H9 (cell line): ENCODE measurements around the gene CHMP4A. TPM values are rescaled to one million over a fixed set of nuclear protein-coding genes. Genes with fewer than 3 reads are reported as not detected.

Experiments used
- DNase-seq: peaks from one replicate; pipeline ENCODE4 v3.0.0-alpha.2; 2017
- H2AFZ ChIP-seq: one replicate; pipeline ENCODE4 v1.6.1; 2013; ENCODE audit warnings: mild to moderate bottlenecking, low read length, control low read depth, moderate library complexity
- H2AK5ac ChIP-seq: 2 replicates; pipeline ENCODE4 v1.6.1; 2013; ENCODE audit warnings: low read length, control low read depth, mixed read lengths; ENCODE audit not compliant: insufficient read length
- H2BK120ac ChIP-seq: one replicate; pipeline ENCODE4 v1.6.1; 2013; ENCODE audit warnings: low read depth, mild to moderate bottlenecking, low read length, control low read depth, inconsistent platforms; ENCODE audit not compliant: poor library complexity, severe bottlenecking
- H2BK12ac ChIP-seq: 2 replicates; pipeline ENCODE4 v1.6.1; 2013; ENCODE audit warnings: low read length, control low read depth, mixed read lengths, low read depth; ENCODE audit not compliant: insufficient read length
- H2BK15ac ChIP-seq: 2 replicates; pipeline ENCODE4 v1.6.1; 2013; ENCODE audit warnings: low read depth, low read length, control low read depth
- H2BK20ac ChIP-seq: one replicate; pipeline ENCODE4 v1.6.1; 2013; ENCODE audit warnings: low read depth, mild to moderate bottlenecking, low read length, control low read depth, inconsistent platforms; ENCODE audit not compliant: poor library complexity, severe bottlenecking
- H2BK5ac ChIP-seq: 2 replicates; pipeline ENCODE4 v1.6.1; 2013; ENCODE audit warnings: low read length, control low read depth, mixed read lengths; ENCODE audit not compliant: insufficient read length
- H3K14ac ChIP-seq: 2 replicates; pipeline ENCODE4 v1.6.1; 2013; ENCODE audit warnings: low read length, control low read depth; ENCODE audit not compliant: insufficient read depth
- H3K18ac ChIP-seq: 2 replicates; pipeline ENCODE4 v1.6.1; 2013; ENCODE audit warnings: low read depth, mild to moderate bottlenecking, mixed read lengths, low read length, control low read depth; ENCODE audit not compliant: insufficient read length
- H3K23ac ChIP-seq: 2 replicates; pipeline ENCODE4 v1.6.1; 2013; ENCODE audit warnings: low read length, control low read depth, mixed read lengths, low read depth; ENCODE audit not compliant: insufficient read length
- H3K23me2 ChIP-seq: 2 replicates; pipeline ENCODE4 v1.6.1; 2013; ENCODE audit warnings: low read depth, mild to moderate bottlenecking, mixed read lengths, low read length, control low read depth; ENCODE audit not compliant: insufficient read length, poor library complexity, severe bottlenecking
- H3K27ac ChIP-seq: 2 replicates; pipeline ENCODE4 v1.5.1; 2013; ENCODE audit warnings: low read length, control low read depth, mixed read lengths, low read depth; ENCODE audit not compliant: insufficient read length
- H3K27me3 ChIP-seq: 2 replicates; pipeline ENCODE4 v1.6.1; 2013; ENCODE audit warnings: low read length, control low read depth, inconsistent platforms; ENCODE audit not compliant: insufficient read depth
- H3K4ac ChIP-seq: 2 replicates; pipeline ENCODE4 v1.6.1; 2013; ENCODE audit warnings: low read depth, mild to moderate bottlenecking, control low read depth, inconsistent platforms, low read length, moderate library complexity
- H3K4me1 ChIP-seq: 2 replicates; pipeline ENCODE4 v1.6.1; 2013; ENCODE audit warnings: low read length, control low read depth, inconsistent platforms; ENCODE audit not compliant: insufficient read depth
- H3K4me2 ChIP-seq: 2 replicates; pipeline ENCODE4 v1.6.1; 2013; ENCODE audit warnings: low read length, control low read depth, mixed read lengths; ENCODE audit not compliant: insufficient read length, insufficient read depth
- H3K56ac ChIP-seq: 2 replicates; pipeline ENCODE4 v1.6.1; 2013; ENCODE audit warnings: low read depth, mild to moderate bottlenecking, mixed read lengths, low read length, control low read depth; ENCODE audit not compliant: insufficient read length
- H3K79me1 ChIP-seq: 2 replicates; pipeline ENCODE4 v1.6.1; 2013; ENCODE audit warnings: low read depth, mild to moderate bottlenecking, moderate library complexity, low read length, control low read depth, inconsistent platforms; ENCODE audit not compliant: insufficient read depth, poor library complexity, severe bottlenecking
- H3K79me2 ChIP-seq: 2 replicates; pipeline ENCODE4 v1.6.1; 2013; ENCODE audit warnings: low read length, control low read depth, inconsistent platforms; ENCODE audit not compliant: insufficient read depth
- H3K9ac ChIP-seq: 2 replicates; pipeline ENCODE4 v1.6.1; 2013; ENCODE audit warnings: low read length, control low read depth, mixed read lengths; ENCODE audit not compliant: insufficient read length; ENCODE audit errors: extremely low read depth
- H3K9me3 ChIP-seq: one replicate; pipeline ENCODE4 v1.6.1; 2013; ENCODE audit warnings: low read depth, low read length, inconsistent platforms; ENCODE audit not compliant: control insufficient read depth
- H3T11ph ChIP-seq: one replicate; pipeline ENCODE4 v1.6.1; 2013; ENCODE audit warnings: mild to moderate bottlenecking, low read length, control low read depth, inconsistent platforms
- H4K20me1 ChIP-seq: one replicate; pipeline ENCODE4 v1.6.1; 2013; ENCODE audit not compliant: control insufficient read depth, insufficient read length, insufficient read depth
- H4K5ac ChIP-seq: 2 replicates; pipeline ENCODE4 v1.6.1; 2013; ENCODE audit warnings: low read depth, mild to moderate bottlenecking, mixed read lengths, low read length, control low read depth; ENCODE audit not compliant: insufficient read length
- H4K8ac ChIP-seq: replicated peaks from 2 replicates; pipeline ENCODE4 v1.6.1; 2013; ENCODE audit warnings: low read length, control low read depth, mixed read lengths, low read depth; ENCODE audit not compliant: insufficient read length
- H4K91ac ChIP-seq: 2 replicates; pipeline ENCODE4 v1.6.1; 2013; ENCODE audit warnings: low read depth, mild to moderate bottlenecking, moderate library complexity, mixed read lengths, low read length, control low read depth; ENCODE audit not compliant: insufficient read length
- H3K27ac Mint-ChIP-seq, 3 experiments: 2 replicates in 2 of 3; 3 replicates in 1 of 3; pipeline ENCODE4 v1.8.0; 2020 to 2021; ENCODE audit warnings: mixed read lengths in 3 of 3, mild to moderate bottlenecking in 1 of 3, moderate library complexity in 1 of 3
- H3K27me3 Mint-ChIP-seq: 2 replicates; pipeline ENCODE4 v1.8.0; 2021; ENCODE audit warnings: low read depth, mild to moderate bottlenecking, moderate library complexity, mixed read lengths
- H3K36me3 Mint-ChIP-seq, 3 experiments: 2 replicates in 2 of 3; 3 replicates in 1 of 3; pipeline ENCODE4 v1.8.0; 2020 to 2021; ENCODE audit warnings: low read depth in 3 of 3, mixed read lengths in 3 of 3; ENCODE audit not compliant: insufficient read depth in 1 of 3
- H3K4me1 Mint-ChIP-seq, 2 experiments: 2 replicates each; pipeline ENCODE4 v1.8.0; 2020; ENCODE audit warnings: mixed read lengths in 2 of 2
- H3K4me3 Mint-ChIP-seq, 2 experiments: 2 replicates in 1 of 2; 3 replicates in 1 of 2; pipeline ENCODE4 v1.8.0; 2020 to 2021; ENCODE audit warnings: mild to moderate bottlenecking in 2 of 2, mixed read lengths in 2 of 2, moderate library complexity in 1 of 2
- H3K9me3 Mint-ChIP-seq, 2 experiments: 2 replicates in 1 of 2; 3 replicates in 1 of 2; pipeline ENCODE4 v1.8.0; 2020; ENCODE audit warnings: mild to moderate bottlenecking in 2 of 2, mixed read lengths in 2 of 2, moderate library complexity in 1 of 2
- WGBS: extraction: QIAGEN DNeasy Blood & Tissue Kit; methylation state at CpG from one replicate; pipeline ENCODE4 v1.1.7; 2013; ENCODE audit warnings: missing lambda C conversion rate, low lambda C conversion rate, mixed read lengths; ENCODE audit not compliant: insufficient read length; ENCODE audit errors: extremely low coverage; 5-methylcytosine and 5-hydroxymethylcytosine counted together
- total RNA-seq: library from RNA; stranded (reverse); gene quantifications from 2 replicates; pipeline ENCODE4 v1.2.1, GENCODE V29; 2021
- TF ChIP-seq, protein P1 (sequence below): fragments of 200-600 bp; sonication (generic); conservative IDR thresholded peaks from 3 replicates; pipeline ENCODE4 v1.8.0; 2021; ENCODE audit warnings: antibody characterized with exemption, mild to moderate bottlenecking

CHMP4A gene
- total RNA-seq, 1 experiment from 2014 or later: 46.2 TPM

DNA sequence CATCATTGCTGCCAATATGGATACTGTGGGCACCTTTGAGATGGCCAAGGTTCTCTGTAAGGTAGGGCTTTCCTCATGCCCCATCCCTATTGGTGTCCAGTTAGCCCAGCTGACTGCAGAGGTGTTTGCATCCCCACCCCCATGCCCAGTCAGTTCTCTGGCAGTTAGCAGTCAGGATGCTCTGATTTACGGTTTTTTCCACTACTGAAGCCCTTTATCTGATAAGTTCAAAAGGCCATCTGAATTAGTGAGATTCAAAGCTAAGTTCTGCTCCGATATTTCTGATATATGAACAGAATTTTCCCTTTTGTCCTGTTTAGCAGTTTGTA lies 20.2 kb upstream of the CHMP4A start:
- Histone ChIP-seq H3K14ac (no peak overlapping the region), H2BK20ac (no peak overlapping the region), H3K4me1 (0 out of 2 replicates have a peak, but pooled peaks cover 6% of the 10 kb centered on the region), H3K27ac (no peak overlapping the region), H3K4me2 (peak overlapping the region; percentile 99), H3K23me2 (peaks cover 15% of the 10 kb centered on the region), H2BK12ac (no peak overlapping the region), H3K79me2 (peaks cover 3% of the 10 kb centered on the region; the same call in 1 of the 2 replicates), H2AK5ac (no peak overlapping the region), H3K18ac (no peak overlapping the region), H2BK5ac (no peak overlapping the region), H2BK120ac (no peak overlapping the region), H4K91ac (no peak overlapping the region), H3K56ac (no peak overlapping the region), H2AFZ (no peak overlapping the region), H3K79me1 (peaks cover 8% of the 10 kb centered on the region), H4K8ac (no peak overlapping the region), H2BK15ac (no peak overlapping the region), H4K5ac (no peak overlapping the region), H3K27me3 (no peaks in the 10 kb centered on the region), H3K23ac (no peak overlapping the region), H3K9me3 (no peaks in the 10 kb centered on the region), H3T11ph (no peak overlapping the region), H3K4ac (no peak overlapping the region), H4K20me1 (no peaks in the 10 kb centered on the region), H3K9ac (peak overlapping the region; percentile 89)
- Mint-ChIP-seq H3K4me3 (peak overlapping the region; percentile 98 to 99), H3K9me3 (no peaks in the 10 kb centered on the region), H3K27me3 (no peaks in the 10 kb centered on the region), H3K36me3 (peaks cover 26 to 48% (median 45%) of the 10 kb centered on the region in 3 experiments; a peak in 6 of 7 replicates), H3K4me1 (peaks cover 8 to 22% of the 10 kb centered on the region in 2 experiments), H3K27ac (peak overlapping the region in 1 of 3 experiments; percentile 99; a peak in 1 of 7 replicates)
- DNase-seq: no peak
- TF ChIP-seq, protein P1, sequence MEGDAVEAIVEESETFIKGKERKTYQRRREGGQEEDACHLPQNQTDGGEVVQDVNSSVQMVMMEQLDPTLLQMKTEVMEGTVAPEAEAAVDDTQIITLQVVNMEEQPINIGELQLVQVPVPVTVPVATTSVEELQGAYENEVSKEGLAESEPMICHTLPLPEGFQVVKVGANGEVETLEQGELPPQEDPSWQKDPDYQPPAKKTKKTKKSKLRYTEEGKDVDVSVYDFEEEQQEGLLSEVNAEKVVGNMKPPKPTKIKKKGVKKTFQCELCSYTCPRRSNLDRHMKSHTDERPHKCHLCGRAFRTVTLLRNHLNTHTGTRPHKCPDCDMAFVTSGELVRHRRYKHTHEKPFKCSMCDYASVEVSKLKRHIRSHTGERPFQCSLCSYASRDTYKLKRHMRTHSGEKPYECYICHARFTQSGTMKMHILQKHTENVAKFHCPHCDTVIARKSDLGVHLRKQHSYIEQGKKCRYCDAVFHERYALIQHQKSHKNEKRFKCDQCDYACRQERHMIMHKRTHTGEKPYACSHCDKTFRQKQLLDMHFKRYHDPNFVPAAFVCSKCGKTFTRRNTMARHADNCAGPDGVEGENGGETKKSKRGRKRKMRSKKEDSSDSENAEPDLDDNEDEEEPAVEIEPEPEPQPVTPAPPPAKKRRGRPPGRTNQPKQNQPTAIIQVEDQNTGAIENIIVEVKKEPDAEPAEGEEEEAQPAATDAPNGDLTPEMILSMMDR: no peak
- WGBS: no CpG with 5 or more reads among the region's 2 CpGs
